GM12878 (cell line): ENCODE data around the gene MAX. TPM values are rescaled to one million over a fixed set of nuclear protein-coding genes. Genes with fewer than 3 reads are reported as not detected.

Experiments
- ATAC-seq: fragments of 200-7000 bp; cut with Tn5 transposase; 3 replicates; pipeline ENCODE4 v1.9.1; 2020; ENCODE audit warnings: mild to moderate bottlenecking, moderate library complexity
- BruUV-seq: library from RNA; stranded (reverse); fragments of 400-500 nt; replicated peaks from 2 replicates; lab custom pipeline; 2021; lab: Mats Ljungman, UMichigan
- CTCF ChIA-PET: fragments of 300-600 bp; sonication (Branson Sonifier 250); formaldehyde crosslinking; extraction: SDS; loops from one replicate; lab custom pipeline; 2021; ENCODE audit warnings: inconsistent platforms; lab: Yijun Ruan, JAX
- POLR2A ChIA-PET: fragments of 350-600 bp; formaldehyde crosslinking; extraction: SDS; loops from one replicate; lab custom pipeline; 2021; ENCODE audit warnings: inconsistent platforms; lab: Charles Lee
- RAD21 ChIA-PET: fragments of 300-600 bp; sonication (Branson Sonifier 250); formaldehyde crosslinking; loops from one replicate; lab custom pipeline; 2023; ENCODE audit warnings: antibody characterized with exemption; ENCODE audit not compliant: unreplicated experiment; lab: Charles Lee
- SMC1A ChIA-PET: fragments of 300-600 bp; sonication (Branson Sonifier 250); formaldehyde crosslinking; loops from one replicate; lab custom pipeline; 2023; ENCODE audit not compliant: unreplicated experiment, uncharacterized antibody; lab: Charles Lee
- DNase-seq: peaks from one replicate; pipeline ENCODE4 v3.0.0-alpha.2; 2011; ENCODE audit warnings: low read depth, low spot score
- FAIRE-seq: peaks from 3 replicates; lab custom pipeline; 2011; peaks lifted over from hg19 to GRCh38; lab: Jason Lieb, UNC
- H2AFZ ChIP-seq: 2 replicates; pipeline ENCODE4 v1.6.0; 2011; ENCODE audit warnings: low read depth, low read length, control low read depth; ENCODE audit not compliant: control insufficient read depth
- H3K27ac ChIP-seq: 2 replicates; pipeline ENCODE4 v1.5.1; 2011; ENCODE audit warnings: control low read depth; ENCODE audit not compliant: control insufficient read depth, insufficient read depth
- H3K27me3 ChIP-seq, 2 experiments: replicated peaks in 1 of 2; 2 replicates each; pipeline versions ENCODE4 v1.6.0 to v1.6.1; 2011; ENCODE audit warnings: low read length in 1 of 2; ENCODE audit not compliant: control insufficient read depth in 2 of 2, insufficient read depth in 2 of 2
- H3K36me3 ChIP-seq, 2 experiments: 2 replicates each; pipeline ENCODE4 v1.5.1; 2011; ENCODE audit warnings: low read length in 1 of 2; ENCODE audit not compliant: control insufficient read depth in 2 of 2, insufficient read depth in 2 of 2
- H3K4me1 ChIP-seq: 2 replicates; pipeline ENCODE4 v1.6.1; 2011; ENCODE audit warnings: mild to moderate bottlenecking, low read length, moderate library complexity, mixed read lengths; ENCODE audit not compliant: control insufficient read depth, insufficient read depth
- H3K4me2 ChIP-seq: 2 replicates; pipeline ENCODE4 v1.6.0; 2011; ENCODE audit warnings: control low read depth; ENCODE audit not compliant: control insufficient read depth, insufficient read depth
- H3K4me3 ChIP-seq: fragments of 200-600 bp; sonication (generic); 2 replicates; pipeline ENCODE4 v1.5.1; 2016
- H3K79me2 ChIP-seq: 2 replicates; pipeline ENCODE4 v1.6.0; 2011; ENCODE audit warnings: low read length; ENCODE audit not compliant: control insufficient read depth, insufficient read depth
- H3K9ac ChIP-seq: 2 replicates; pipeline ENCODE4 v1.8.0; 2011; ENCODE audit warnings: low read length, control low read depth, mixed read lengths; ENCODE audit not compliant: control insufficient read depth, insufficient read depth
- H3K9me3 ChIP-seq: replicated peaks from 3 replicates; pipeline ENCODE4 v1.5.1; 2011; ENCODE audit warnings: mild to moderate bottlenecking, low read length; ENCODE audit not compliant: control insufficient read depth, insufficient read depth
- H4K20me1 ChIP-seq: 2 replicates; pipeline ENCODE4 v1.6.0; 2011; ENCODE audit not compliant: control insufficient read depth, insufficient read depth
- CBX3 ChIP-seq: fragments of 200-600 bp; sonication (generic); IDR thresholded peaks from 2 replicates; pipeline ENCODE4 v1.6.1; 2016; ENCODE audit warnings: low read depth, borderline replicate concordance
- DPF2 ChIP-seq: fragments of 450-650 bp; IDR thresholded peaks from 2 replicates; pipeline ENCODE4 v1.6.1; 2017; ENCODE audit warnings: mild to moderate bottlenecking
- EP300 ChIP-seq, 2 experiments: fragments of 150-350 bp in 1 of 2; IDR thresholded peaks; 2 replicates each; pipeline ENCODE4 v1.6.1; 2011 to 2012; ENCODE audit warnings: low read depth in 2 of 2, low read length in 2 of 2, borderline replicate concordance in 1 of 2, improper control_type of control experiment in 1 of 2, inconsistent platforms in 1 of 2; ENCODE audit not compliant: control insufficient read depth in 1 of 2
- JUND ChIP-seq: IDR thresholded peaks from 2 replicates; pipeline ENCODE4 v1.6.1; 2012; ENCODE audit warnings: low read depth, mild to moderate bottlenecking, low read length, improper control_type of control experiment, moderate library complexity
- NFYB ChIP-seq: IDR thresholded peaks from 2 replicates; pipeline ENCODE4 v1.6.1; 2011; ENCODE audit warnings: low read depth, mild to moderate bottlenecking, low read length, improper control_type of control experiment, moderate library complexity; ENCODE audit not compliant: insufficient read depth
- NR2C1 ChIP-seq: fragments of 450-650 bp; IDR thresholded peaks from 2 replicates; pipeline ENCODE4 v1.6.1; 2017; ENCODE audit warnings: antibody characterized with exemption, mild to moderate bottlenecking, moderate library complexity
- POLR2AphosphoS5 ChIP-seq: IDR thresholded peaks from 2 replicates; pipeline ENCODE4 v1.6.1; 2011; ENCODE audit warnings: mild to moderate bottlenecking, low read length, inconsistent platforms
- RAD51 ChIP-seq: fragments of 450-650 bp; IDR thresholded peaks from 2 replicates; pipeline ENCODE4 v1.6.1; 2016; ENCODE audit warnings: moderate library complexity, mild to moderate bottlenecking, inconsistent platforms
- RUNX3 ChIP-seq: IDR thresholded peaks from 2 replicates; pipeline ENCODE4 v1.6.1; 2012; ENCODE audit warnings: low read length, inconsistent platforms
- SMAD1 ChIP-seq: fragments of 450-650 bp; IDR thresholded peaks from 2 replicates; pipeline ENCODE4 v1.6.1; 2018; ENCODE audit warnings: mild to moderate bottlenecking, low read depth; ENCODE audit not compliant: partially characterized antibody
- SP1 ChIP-seq: IDR thresholded peaks from one replicate; pipeline ENCODE4 v1.6.1; 2011; ENCODE audit warnings: low read depth, low read length
- STAT1 ChIP-seq: fragments of 450-650 bp; conservative IDR thresholded peaks from 2 replicates; pipeline ENCODE4 v1.6.1; 2014; ENCODE audit warnings: antibody characterized with exemption, mild to moderate bottlenecking
- TARDBP ChIP-seq: IDR thresholded peaks from 2 replicates; pipeline ENCODE4 v1.6.1; 2016; ENCODE audit warnings: borderline replicate concordance
- YBX1 ChIP-seq: fragments of 450-650 bp; IDR thresholded peaks from 2 replicates; pipeline ENCODE4 v1.6.1; 2016; ENCODE audit warnings: antibody characterized with exemption
- YY1 ChIP-seq: IDR thresholded peaks from 2 replicates; pipeline ENCODE4 v1.6.1; 2011; ENCODE audit warnings: low read depth, mild to moderate bottlenecking, low read length
- ZNF207 ChIP-seq: fragments of 450-650 bp; IDR thresholded peaks from 2 replicates; pipeline ENCODE4 v1.6.1; 2014; ENCODE audit warnings: antibody characterized with exemption, mild to moderate bottlenecking, borderline replicate concordance
- WGBS: methylation state at CpG from one replicate; pipeline ENCODE4 v1.1.6; 2016; ENCODE audit warnings: low lambda C conversion rate; ENCODE audit not compliant: insufficient replicate concordance, insufficient coverage; ENCODE audit errors: missing lambda C conversion rate; 5-methylcytosine and 5-hydroxymethylcytosine counted together
- in situ Hi-C: fragments of 300-500 bp; cut with MboI; formaldehyde crosslinking; loops from 9 replicates; pipeline ENCODE4 v1.14.3; 2018; ENCODE audit warnings: mixed read lengths
- intact Hi-C: fragments of 100-400 bp; cut with micrococcal nuclease; formaldehyde crosslinking; loops from one replicate; pipeline ENCODE4 v1.14.2; 2022; ENCODE audit not compliant: unreplicated experiment
- polyA plus RNA-seq, 11 experiments: library from polyadenylated mRNA; depleted of rRNA in 4 of 11; unstranded in 6 of 11; stranded (reverse) in 5 of 11; fragments of >200 nt; fragmentation: Nextera tagmentation in 4 of 11; fragmentation: Illumina TruSeq in 1 of 11; extraction: Ambion mirVana in 4 of 11; extraction: Trizol in 1 of 11; gene quantifications; 1 replicate in 1 of 11; 2 replicates in 10 of 11; pipeline versions ENCODE4 v1.2.1 to v1.2.3, GENCODE V29; 2011 to 2016; ENCODE audit warnings: inconsistent platforms in 2 of 11, missing spikeins in 2 of 11, low read depth in 1 of 11
- total RNA-seq, 4 experiments: library from RNA; depleted of rRNA in 3 of 4; stranded (reverse); fragments of >200 nt in 3 of 4; fragmentation: Illumina TruSeq in 1 of 4; extraction: Trizol in 1 of 4; gene quantifications; 2 replicates each; pipeline versions ENCODE4 v1.2.1 to v1.2.3, GENCODE V29; 2013 to 2021
- TF ChIP-seq, protein P1 (sequence below): fragments of 450-650 bp; IDR thresholded peaks from 2 replicates; pipeline ENCODE4 v1.6.1; 2017; ENCODE audit warnings: antibody characterized with exemption, mild to moderate bottlenecking, moderate library complexity
- TF ChIP-seq, protein P2 (sequence below): fragments of 450-650 bp; IDR thresholded peaks from 2 replicates; pipeline ENCODE4 v1.6.1; 2016; ENCODE audit warnings: mild to moderate bottlenecking

MAX gene
- total and polyA plus RNA-seq, 10 of the 15 experiments (the other 5 are each of a cell fraction or from before 2014, with no cell fraction given) = 21.5 to 122 (median 67.5) TPM

DNA sequence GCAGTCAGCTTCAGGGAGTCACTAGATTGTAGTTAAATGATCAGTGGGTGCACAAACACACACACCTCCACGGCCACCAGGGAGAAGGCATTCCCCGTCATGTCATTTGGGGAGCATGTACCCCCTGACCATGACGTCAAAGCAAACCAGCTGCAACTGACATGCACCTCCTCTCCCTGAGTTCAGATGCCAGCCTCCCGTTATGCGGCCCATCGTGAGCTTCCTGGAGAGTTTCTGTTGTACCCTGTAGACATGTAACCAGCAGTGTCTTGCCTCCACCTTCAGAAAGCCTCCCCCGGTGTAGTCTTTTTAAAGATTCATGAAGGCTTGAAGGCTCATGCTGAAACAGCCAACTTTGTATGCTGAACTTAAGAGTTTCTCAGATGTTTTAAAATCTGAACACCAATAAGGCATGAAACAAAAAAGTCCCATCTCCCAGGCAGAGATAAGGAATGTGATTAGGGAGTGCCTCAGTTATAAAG lies 60.8 kb downstream of the MAX start:
- intact Hi-C loops = no loop called here
- H3K27ac ChIP-seq = no peak overlapping the region

More for the DNA sequence above, 60.8 kb downstream of the MAX start:
- Histone ChIP-seq H3K9ac (no peak overlapping the region), H3K79me2 (no peaks in the 10 kb centered on the region), H3K4me3 (no peak overlapping the region), H3K27me3 (no peaks in the 10 kb centered on the region), H3K4me2 (no peak overlapping the region), H4K20me1 (no peaks in the 10 kb centered on the region), H2AFZ (no peak overlapping the region), H3K36me3 (peaks cover 7 to 12% of the 10 kb centered on the region in 2 experiments), H3K4me1 (peaks cover 6% of the 10 kb centered on the region; the same call in 1 of the 2 replicates), H3K9me3 (no peaks in the 10 kb centered on the region)
- in situ Hi-C loops = no loop called here
- ChIA-PET RAD21 (interaction anchor here (1.4 kb wide), 1 partner anchor 54 kb away, joined by 6 read pairs; the partner anchor contains the start of gene FNTB), SMC1A (interaction anchor here (1.2 to 1.9 kb wide), 2 partner anchors 19 to 52 kb away, joined by 3 to 4 read pairs; no protein-coding TSS in a partner anchor), CTCF (interaction anchor here (1.3 to 2.4 kb wide), 3 partner anchors 11 to 21 kb away, joined by 3 to 5 read pairs (median 4); no protein-coding TSS in a partner anchor), POLR2A (interaction anchor here (1.5 kb wide), 1 partner anchor 14 kb away, joined by 4 read pairs; no protein-coding TSS in a partner anchor)
- BruUV-seq = no TSS peak
- FAIRE-seq = no peak
- WGBS = 70% methylated on average over 7 of the region's 7 CpGs
- no peak for DNase-seq
- TF ChIP-seq TARDBP (no peak), JUND (no peak), YBX1 (no peak), NR2C1 (no peak), NFYB (no peak), SMAD1 (no peak), YY1 (no peak), RUNX3 (no peak), STAT1 (no peak), ZNF207 (no peak), DPF2 (no peak), EP300 (IDR thresholded peaks at IDR 0.05; ENCODE audit: borderline replicate concordance in 1 of 2, control insufficient read depth in 1 of 2, low read depth in 2 of 2, low read length in 2 of 2) (no peak), CBX3 (no peak), SP1 (no peak), RAD51 (no peak), POLR2AphosphoS5 (no peak)
- TF ChIP-seq, protein P1, sequence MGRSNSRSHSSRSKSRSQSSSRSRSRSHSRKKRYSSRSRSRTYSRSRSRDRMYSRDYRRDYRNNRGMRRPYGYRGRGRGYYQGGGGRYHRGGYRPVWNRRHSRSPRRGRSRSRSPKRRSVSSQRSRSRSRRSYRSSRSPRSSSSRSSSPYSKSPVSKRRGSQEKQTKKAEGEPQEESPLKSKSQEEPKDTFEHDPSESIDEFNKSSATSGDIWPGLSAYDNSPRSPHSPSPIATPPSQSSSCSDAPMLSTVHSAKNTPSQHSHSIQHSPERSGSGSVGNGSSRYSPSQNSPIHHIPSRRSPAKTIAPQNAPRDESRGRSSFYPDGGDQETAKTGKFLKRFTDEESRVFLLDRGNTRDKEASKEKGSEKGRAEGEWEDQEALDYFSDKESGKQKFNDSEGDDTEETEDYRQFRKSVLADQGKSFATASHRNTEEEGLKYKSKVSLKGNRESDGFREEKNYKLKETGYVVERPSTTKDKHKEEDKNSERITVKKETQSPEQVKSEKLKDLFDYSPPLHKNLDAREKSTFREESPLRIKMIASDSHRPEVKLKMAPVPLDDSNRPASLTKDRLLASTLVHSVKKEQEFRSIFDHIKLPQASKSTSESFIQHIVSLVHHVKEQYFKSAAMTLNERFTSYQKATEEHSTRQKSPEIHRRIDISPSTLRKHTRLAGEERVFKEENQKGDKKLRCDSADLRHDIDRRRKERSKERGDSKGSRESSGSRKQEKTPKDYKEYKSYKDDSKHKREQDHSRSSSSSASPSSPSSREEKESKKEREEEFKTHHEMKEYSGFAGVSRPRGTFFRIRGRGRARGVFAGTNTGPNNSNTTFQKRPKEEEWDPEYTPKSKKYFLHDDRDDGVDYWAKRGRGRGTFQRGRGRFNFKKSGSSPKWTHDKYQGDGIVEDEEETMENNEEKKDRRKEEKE = no peak
- TF ChIP-seq, protein P2, sequence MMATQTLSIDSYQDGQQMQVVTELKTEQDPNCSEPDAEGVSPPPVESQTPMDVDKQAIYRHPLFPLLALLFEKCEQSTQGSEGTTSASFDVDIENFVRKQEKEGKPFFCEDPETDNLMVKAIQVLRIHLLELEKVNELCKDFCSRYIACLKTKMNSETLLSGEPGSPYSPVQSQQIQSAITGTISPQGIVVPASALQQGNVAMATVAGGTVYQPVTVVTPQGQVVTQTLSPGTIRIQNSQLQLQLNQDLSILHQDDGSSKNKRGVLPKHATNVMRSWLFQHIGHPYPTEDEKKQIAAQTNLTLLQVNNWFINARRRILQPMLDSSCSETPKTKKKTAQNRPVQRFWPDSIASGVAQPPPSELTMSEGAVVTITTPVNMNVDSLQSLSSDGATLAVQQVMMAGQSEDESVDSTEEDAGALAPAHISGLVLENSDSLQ = no peak
- ATAC-seq = no peak
